CD4-positive, alpha-beta memory T cell (primary cell): Measurements from ENCODE around the gene USB1. TPM values are rescaled to one million over a fixed set of nuclear protein-coding genes. Genes with fewer than 3 reads are reported as not detected.
A peak's percentile ranks its signal among the peaks of the same experiment; 100 is the strongest.

Source experiments
- CTCF ChIA-PET: fragments of 350-600 bp; sonication (Branson Sonifier 250); formaldehyde crosslinking; loops from one replicate; lab custom pipeline; 2021; ENCODE audit warnings: inconsistent platforms; ENCODE audit not compliant: partially characterized antibody; lab: Charles Lee
- POLR2A ChIA-PET: fragments of 350-600 bp; sonication (Branson Sonifier 250); formaldehyde crosslinking; loops from one replicate; lab custom pipeline; 2021; ENCODE audit not compliant: partially characterized antibody; lab: Charles Lee
- DNase-seq, 5 donors: peaks; one replicate each; pipeline versions ENCODE4 v3.0.0 to v3.0.0-alpha.2; 2020 to 2022; ENCODE audit warnings: mixed read lengths in 1 of 5
- H3K27ac ChIP-seq: one replicate; pipeline ENCODE4 v1.7.0; 2013; ENCODE audit warnings: low read depth, low read length
- H3K27me3 ChIP-seq: 2 replicates; pipeline ENCODE4 v1.7.0; 2013; ENCODE audit warnings: mild to moderate bottlenecking, low read length, moderate library complexity; ENCODE audit not compliant: insufficient read depth
- H3K36me3 ChIP-seq: 2 replicates; pipeline ENCODE4 v1.7.0; 2013; ENCODE audit warnings: mild to moderate bottlenecking, low read length, moderate library complexity; ENCODE audit not compliant: insufficient read depth
- H3K4me1 ChIP-seq: 2 replicates; pipeline ENCODE4 v1.7.0; 2013; ENCODE audit warnings: mild to moderate bottlenecking, low read length, moderate library complexity; ENCODE audit not compliant: insufficient read depth
- H3K4me3 ChIP-seq, 2 donors: one replicate each; pipeline ENCODE4 v1.7.0; 2013; ENCODE audit warnings: low read length in 2 of 2, mild to moderate bottlenecking in 1 of 2
- H3K9me3 ChIP-seq, 2 donors: one replicate each; pipeline ENCODE4 v1.7.0; 2013; ENCODE audit warnings: low read length in 2 of 2, control low read depth in 1 of 2; ENCODE audit not compliant: control insufficient read depth in 1 of 2
- H3K27ac Mint-ChIP-seq, 7 donors: one replicate each; pipeline ENCODE4 v1.8.0; 2020 to 2021; ENCODE audit warnings: mixed read lengths in 7 of 7, mild to moderate bottlenecking in 6 of 7, inconsistent platforms in 3 of 7, moderate library complexity in 3 of 7
- H3K27me3 Mint-ChIP-seq, 2 donors: one replicate each; pipeline ENCODE4 v1.8.0; 2020 to 2021; ENCODE audit warnings: mixed read lengths in 2 of 2
- H3K36me3 Mint-ChIP-seq, 2 donors: one replicate each; pipeline ENCODE4 v1.8.0; 2020 to 2021; ENCODE audit warnings: mixed read lengths in 2 of 2, inconsistent platforms in 1 of 2, mild to moderate bottlenecking in 1 of 2
- H3K4me1 Mint-ChIP-seq, 4 donors: one replicate each; pipeline ENCODE4 v1.8.0; 2020 to 2021; ENCODE audit warnings: mixed read lengths in 4 of 4, mild to moderate bottlenecking in 1 of 4
- H3K4me3 Mint-ChIP-seq, 8 donors: one replicate each; pipeline ENCODE4 v1.8.0; 2020 to 2021; ENCODE audit warnings: mixed read lengths in 8 of 8, mild to moderate bottlenecking in 7 of 8, moderate library complexity in 6 of 8, inconsistent platforms in 3 of 8
- H3K9me3 Mint-ChIP-seq, 8 donors: one replicate each; pipeline ENCODE4 v1.8.0; 2020 to 2021; ENCODE audit warnings: mixed read lengths in 8 of 8, mild to moderate bottlenecking in 5 of 8, inconsistent platforms in 3 of 8, moderate library complexity in 1 of 8
- intact Hi-C: fragments of 100-400 bp; cut with micrococcal nuclease; formaldehyde crosslinking; loops from one replicate; pipeline ENCODE4 v1.15.1; 2023
- polyA plus RNA-seq, 2 donors: library from polyadenylated mRNA; unstranded; fragments of 300-500 nt; fragmentation: Illumina TruSeq; gene quantifications; one replicate each; pipeline ENCODE4 v1.2.3, GENCODE V29; 2021
- total RNA-seq, 2 experiments: library from RNA; stranded (reverse); gene quantifications; one replicate each; pipeline ENCODE4 v1.2.3, GENCODE V29; 2021

The USB1 gene
- total and polyA plus RNA-seq, 4 experiments from 2014 or later = 35.3 to 45.2 (median 37.9) TPM

- no peaks in the 10 kb centered on the region for H3K36me3 Mint-ChIP-seq
- CTCF ChIA-PET = no interaction called here
- H3K9me3 Mint-ChIP-seq = no peaks in the 10 kb centered on the region
- H3K4me3 Mint-ChIP-seq = no peak overlapping the region
- POLR2A ChIA-PET = no interaction called here
- Histone ChIP-seq H3K27me3 (no peaks in the 10 kb centered on the region), H3K27ac (no peak overlapping the region), H3K4me3 (no peak overlapping the region), H3K4me1 (no peaks in the 10 kb centered on the region), H3K36me3 (no peaks in the 10 kb centered on the region), H3K9me3 (no peaks in the 10 kb centered on the region)
- peaks cover 2 to 3% of the 10 kb centered on the region in 2 donors for H3K27me3 Mint-ChIP-seq
- DNase-seq = no peak
- H3K27ac Mint-ChIP-seq = peak overlapping the region in 1 of 7 donors; percentile 18
- no peaks in the 10 kb centered on the region for H3K4me1 Mint-ChIP-seq
- intact Hi-C loops = no loop called here
These were observed 43.4 kb upstream of the USB1 start for GRCh38 chr16:57957673-57958392.

GRCh38 chr16:57958544-57958943, 42.7 kb upstream of the USB1 start:
- peaks cover 1 to 3% of the 10 kb centered on the region in 2 donors for H3K27me3 Mint-ChIP-seq
- POLR2A ChIA-PET = no interaction called here

GRCh38 chr16:57959121-57959520, 42.1 kb upstream of the USB1 start:
- intact Hi-C loops = no loop called here
- H3K27ac Mint-ChIP-seq = no peak overlapping the region
- DNase-seq = no peak
- no peaks in the 10 kb centered on the region for H3K4me1 Mint-ChIP-seq
- Histone ChIP-seq H3K9me3 (no peaks in the 10 kb centered on the region), H3K4me1 (no peaks in the 10 kb centered on the region), H3K27ac (no peak overlapping the region), H3K27me3 (no peaks in the 10 kb centered on the region), H3K36me3 (no peaks in the 10 kb centered on the region), H3K4me3 (no peak overlapping the region)
- H3K27me3 Mint-ChIP-seq = peaks cover 0 to 3% of the 10 kb centered on the region in 2 donors
- H3K4me3 Mint-ChIP-seq = no peak overlapping the region
- ChIA-PET CTCF (no interaction called here), POLR2A (no interaction called here)
- H3K36me3 Mint-ChIP-seq = no peaks in the 10 kb centered on the region
- no peaks in the 10 kb centered on the region for H3K9me3 Mint-ChIP-seq

More at GRCh38 chr16:57958544-57958943, 42.7 kb upstream of the USB1 start:
- Histone ChIP-seq H3K36me3 (no peaks in the 10 kb centered on the region), H3K9me3 (no peaks in the 10 kb centered on the region), H3K4me3 (no peak overlapping the region), H3K27me3 (no peaks in the 10 kb centered on the region), H3K4me1 (no peaks in the 10 kb centered on the region), H3K27ac (no peak overlapping the region)
- Mint-ChIP-seq H3K36me3 (no peaks in the 10 kb centered on the region), H3K4me3 (no peak overlapping the region), H3K27ac (peak overlapping the region in 1 of 7 donors; percentile 64), H3K4me1 (no peaks in the 10 kb centered on the region), H3K9me3 (no peaks in the 10 kb centered on the region)
- intact Hi-C loops = no loop called here
- no peak for DNase-seq
- CTCF ChIA-PET = no interaction called here

- Histone ChIP-seq H3K27me3 (no peaks in the 10 kb centered on the region), H3K4me1 (no peaks in the 10 kb centered on the region), H3K9me3 (no peaks in the 10 kb centered on the region), H3K4me3 (no peak overlapping the region), H3K36me3 (no peaks in the 10 kb centered on the region), H3K27ac (no peak overlapping the region)
- CTCF ChIA-PET = no interaction called here
- no peaks in the 10 kb centered on the region for H3K9me3 Mint-ChIP-seq
- intact Hi-C loops = no loop called here
- POLR2A ChIA-PET = no interaction called here
- H3K27ac Mint-ChIP-seq = no peak overlapping the region
- no peak overlapping the region for H3K4me3 Mint-ChIP-seq
- peaks cover 0 to 3% of the 10 kb centered on the region in 2 donors for H3K27me3 Mint-ChIP-seq
- no peak for DNase-seq
- no peaks in the 10 kb centered on the region for H3K36me3 Mint-ChIP-seq
- H3K4me1 Mint-ChIP-seq = no peaks in the 10 kb centered on the region
These were observed 41.4 kb upstream of the USB1 start for GRCh38 chr16:57959804-57960203.

- Mint-ChIP-seq H3K27me3 (peaks cover 0 to 3% of the 10 kb centered on the region in 2 donors), H3K27ac (no peak overlapping the region), H3K4me1 (no peaks in the 10 kb centered on the region), H3K9me3 (peaks cover 0 to 2% (median 0%) of the 10 kb centered on the region in 8 donors), H3K4me3 (no peak overlapping the region), H3K36me3 (no peaks in the 10 kb centered on the region)
- H3K4me3 ChIP-seq = no peak overlapping the region
- H3K9me3 ChIP-seq = no peaks in the 10 kb centered on the region
- H3K4me1 ChIP-seq = no peaks in the 10 kb centered on the region
- POLR2A ChIA-PET = no interaction called here
- no peak overlapping the region for H3K27ac ChIP-seq
- H3K36me3 ChIP-seq = no peaks in the 10 kb centered on the region
- no peaks in the 10 kb centered on the region for H3K27me3 ChIP-seq
- CTCF ChIA-PET = no interaction called here
- DNase-seq = no peak
- intact Hi-C loops = no loop called here
These were observed 40.9 kb upstream of the USB1 start for GRCh38 chr16:57960310-57960709.

- H3K4me3 Mint-ChIP-seq = no peak overlapping the region
- CTCF ChIA-PET = no interaction called here
- no peak for DNase-seq
- H3K4me1 ChIP-seq = no peaks in the 10 kb centered on the region
- no peaks in the 10 kb centered on the region for H3K27me3 ChIP-seq
- H3K9me3 ChIP-seq = no peaks in the 10 kb centered on the region
- intact Hi-C loops = no loop called here
- POLR2A ChIA-PET = no interaction called here
- no peak overlapping the region for H3K27ac ChIP-seq
- peak overlapping the region in 1 of 7 donors; percentile 3 for H3K27ac Mint-ChIP-seq
- H3K4me3 ChIP-seq = no peak overlapping the region
- H3K9me3 Mint-ChIP-seq = peaks cover 0 to 2% (median 0%) of the 10 kb centered on the region in 8 donors
- H3K27me3 Mint-ChIP-seq = peaks cover 0 to 3% of the 10 kb centered on the region in 2 donors
- no peaks in the 10 kb centered on the region for H3K36me3 Mint-ChIP-seq
- H3K36me3 ChIP-seq = no peaks in the 10 kb centered on the region
- H3K4me1 Mint-ChIP-seq = no peaks in the 10 kb centered on the region
These were observed 40.3 kb upstream of the USB1 start for GRCh38 chr16:57960826-57961472.

GRCh38 chr16:57961538-57961937, 39.7 kb upstream of the USB1 start:
- Mint-ChIP-seq H3K4me1 (no peaks in the 10 kb centered on the region), H3K4me3 (no peak overlapping the region), H3K27me3 (peaks cover 0 to 3% of the 10 kb centered on the region in 2 donors), H3K9me3 (peaks cover 0 to 2% (median 0%) of the 10 kb centered on the region in 8 donors), H3K36me3 (no peaks in the 10 kb centered on the region), H3K27ac (peak overlapping the region in 1 of 7 donors; percentile 60)
- no peaks in the 10 kb centered on the region for H3K36me3 ChIP-seq
- H3K4me1 ChIP-seq = no peaks in the 10 kb centered on the region
- no peak overlapping the region for H3K27ac ChIP-seq
- intact Hi-C loops = no loop called here
- no peaks in the 10 kb centered on the region for H3K27me3 ChIP-seq
- H3K4me3 ChIP-seq = no peak overlapping the region
- no peaks in the 10 kb centered on the region for H3K9me3 ChIP-seq
- POLR2A ChIA-PET = no interaction called here
- DNase-seq = no peak
- CTCF ChIA-PET = no interaction called here
